ENCODE results near the gene PRKCA. TPM values are rescaled to one million over a fixed set of nuclear protein-coding genes. Genes with fewer than 3 reads are reported as not detected.

PRKCA gene
- total RNA-seq, 1 experiment from 2014 or later = 29.5 TPM

- TF ChIP-seq, protein P1, sequence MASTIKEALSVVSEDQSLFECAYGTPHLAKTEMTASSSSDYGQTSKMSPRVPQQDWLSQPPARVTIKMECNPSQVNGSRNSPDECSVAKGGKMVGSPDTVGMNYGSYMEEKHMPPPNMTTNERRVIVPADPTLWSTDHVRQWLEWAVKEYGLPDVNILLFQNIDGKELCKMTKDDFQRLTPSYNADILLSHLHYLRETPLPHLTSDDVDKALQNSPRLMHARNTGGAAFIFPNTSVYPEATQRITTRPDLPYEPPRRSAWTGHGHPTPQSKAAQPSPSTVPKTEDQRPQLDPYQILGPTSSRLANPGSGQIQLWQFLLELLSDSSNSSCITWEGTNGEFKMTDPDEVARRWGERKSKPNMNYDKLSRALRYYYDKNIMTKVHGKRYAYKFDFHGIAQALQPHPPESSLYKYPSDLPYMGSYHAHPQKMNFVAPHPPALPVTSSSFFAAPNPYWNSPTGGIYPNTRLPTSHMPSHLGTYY (CRISPR knock-in tag; IDR thresholded peaks at IDR 0.05) = no peak
- no peak for TF ChIP-seq IRF2 (CRISPR knock-in tag; IDR thresholded peaks at IDR 0.05; ENCODE audit: borderline replicate concordance, low read depth)
- no peak for TF ChIP-seq CREM (CRISPR knock-in tag; IDR thresholded peaks at IDR 0.05)
- TF ChIP-seq CREB1 (CRISPR knock-in tag; IDR thresholded peaks at IDR 0.05) = no peak
- TF ChIP-seq TCF7 (CRISPR knock-in tag; IDR thresholded peaks at IDR 0.05; ENCODE audit: low read depth) = no peak
- TF ChIP-seq FOXJ3 (CRISPR knock-in tag; IDR thresholded peaks at IDR 0.05; ENCODE audit: borderline replicate concordance) = no peak
- TF ChIP-seq ZNF396 (CRISPR knock-in tag; IDR thresholded peaks at IDR 0.05; ENCODE audit: borderline replicate concordance) = no peak
- no peak for TF ChIP-seq GTF2I (CRISPR knock-in tag; conservative IDR thresholded peaks at IDR 0.05)
Observed at GRCh38 chr17:66407864-66408263, 105.5 kb downstream of the PRKCA start (continued).

GRCh38 chr17:66411520-66411919 lies 109.1 kb downstream of the PRKCA start:
- no peaks in the 10 kb centered on the region for H3K36me3 Mint-ChIP-seq
- POLR2A ChIA-PET = no interaction called here

DNA sequence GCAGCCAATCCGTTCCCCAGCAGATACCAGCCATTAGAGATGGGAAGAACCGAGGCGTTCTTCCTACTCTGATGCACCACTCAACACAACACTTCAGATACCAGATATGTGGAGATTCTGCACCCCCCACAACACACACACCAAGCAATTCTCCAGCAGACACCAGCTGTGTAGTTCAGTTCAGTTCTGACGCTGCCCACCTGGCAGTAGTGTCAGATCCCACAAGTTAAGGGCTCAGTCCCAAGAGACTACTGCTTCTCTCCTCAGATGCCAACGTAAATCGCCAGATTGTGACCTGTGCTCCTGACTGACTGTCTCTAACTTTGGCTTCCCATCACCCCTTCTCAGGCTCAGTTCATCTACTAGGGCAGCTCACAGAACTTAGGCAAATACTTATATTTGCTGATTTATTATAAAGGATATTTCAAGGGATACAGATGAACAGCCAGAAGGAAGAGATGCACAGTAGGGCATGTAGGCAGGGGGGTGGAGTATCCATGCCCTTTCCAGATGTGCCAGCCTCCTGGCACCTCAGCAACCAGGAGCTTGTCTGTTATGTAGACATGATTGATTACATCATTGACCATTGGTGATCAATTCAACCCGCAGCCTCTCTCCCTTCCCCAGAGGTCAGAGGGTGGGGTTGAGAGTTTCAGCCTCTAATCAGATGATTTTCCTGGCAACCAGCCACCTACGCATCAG lies 110.6 kb downstream of the PRKCA start:
- Mint-ChIP-seq H3K27me3 (ENCODE audit: low read depth) (no peaks in the 10 kb centered on the region), H3K4me3 (no peak overlapping the region), H3K9me3 (no peaks in the 10 kb centered on the region), H3K27ac (no peak overlapping the region), H3K4me1 (peaks cover 10% of the 10 kb centered on the region; the same call in 1 of the 2 replicates), H3K36me3 (no peaks in the 10 kb centered on the region)
- CTCF ChIA-PET = interaction anchor here (1.0 to 1.4 kb wide), 2 partner anchors 103 to 211 kb away, joined by 3 to 4 read pairs; no protein-coding TSS in a partner anchor
- no peak for ATAC-seq
- no peak for DNase-seq (ENCODE audit: low spot score)
- POLR2A ChIA-PET = no interaction called here
- TF ChIP-seq SP1 (CRISPR knock-in tag; conservative IDR thresholded peaks at IDR 0.05) (no peak), JUN (CRISPR knock-in tag; IDR thresholded peaks at IDR 0.05) (no peak), ETV6 (CRISPR knock-in tag; IDR thresholded peaks at IDR 0.05) (no peak), TEAD1 (CRISPR knock-in tag; IDR thresholded peaks at IDR 0.05) (no peak), ZBTB21 (CRISPR knock-in tag; IDR thresholded peaks at IDR 0.05; ENCODE audit: borderline replicate concordance) (no peak), RORB (CRISPR knock-in tag; IDR thresholded peaks at IDR 0.05) (no peak), GABPB1 (CRISPR knock-in tag; IDR thresholded peaks at IDR 0.05) (no peak), ZNF232 (CRISPR knock-in tag; IDR thresholded peaks at IDR 0.05) (no peak), NR1H2 (CRISPR knock-in tag; IDR thresholded peaks at IDR 0.05) (no peak)
- TF ChIP-seq, protein P2, sequence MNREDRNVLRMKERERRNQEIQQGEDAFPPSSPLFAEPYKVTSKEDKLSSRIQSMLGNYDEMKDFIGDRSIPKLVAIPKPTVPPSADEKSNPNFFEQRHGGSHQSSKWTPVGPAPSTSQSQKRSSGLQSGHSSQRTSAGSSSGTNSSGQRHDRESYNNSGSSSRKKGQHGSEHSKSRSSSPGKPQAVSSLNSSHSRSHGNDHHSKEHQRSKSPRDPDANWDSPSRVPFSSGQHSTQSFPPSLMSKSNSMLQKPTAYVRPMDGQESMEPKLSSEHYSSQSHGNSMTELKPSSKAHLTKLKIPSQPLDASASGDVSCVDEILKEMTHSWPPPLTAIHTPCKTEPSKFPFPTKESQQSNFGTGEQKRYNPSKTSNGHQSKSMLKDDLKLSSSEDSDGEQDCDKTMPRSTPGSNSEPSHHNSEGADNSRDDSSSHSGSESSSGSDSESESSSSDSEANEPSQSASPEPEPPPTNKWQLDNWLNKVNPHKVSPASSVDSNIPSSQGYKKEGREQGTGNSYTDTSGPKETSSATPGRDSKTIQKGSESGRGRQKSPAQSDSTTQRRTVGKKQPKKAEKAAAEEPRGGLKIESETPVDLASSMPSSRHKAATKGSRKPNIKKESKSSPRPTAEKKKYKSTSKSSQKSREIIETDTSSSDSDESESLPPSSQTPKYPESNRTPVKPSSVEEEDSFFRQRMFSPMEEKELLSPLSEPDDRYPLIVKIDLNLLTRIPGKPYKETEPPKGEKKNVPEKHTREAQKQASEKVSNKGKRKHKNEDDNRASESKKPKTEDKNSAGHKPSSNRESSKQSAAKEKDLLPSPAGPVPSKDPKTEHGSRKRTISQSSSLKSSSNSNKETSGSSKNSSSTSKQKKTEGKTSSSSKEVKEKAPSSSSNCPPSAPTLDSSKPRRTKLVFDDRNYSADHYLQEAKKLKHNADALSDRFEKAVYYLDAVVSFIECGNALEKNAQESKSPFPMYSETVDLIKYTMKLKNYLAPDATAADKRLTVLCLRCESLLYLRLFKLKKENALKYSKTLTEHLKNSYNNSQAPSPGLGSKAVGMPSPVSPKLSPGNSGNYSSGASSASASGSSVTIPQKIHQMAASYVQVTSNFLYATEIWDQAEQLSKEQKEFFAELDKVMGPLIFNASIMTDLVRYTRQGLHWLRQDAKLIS (CRISPR knock-in tag; IDR thresholded peaks at IDR 0.05; ENCODE audit: borderline replicate concordance) = no peak
- TF ChIP-seq, protein P3, sequence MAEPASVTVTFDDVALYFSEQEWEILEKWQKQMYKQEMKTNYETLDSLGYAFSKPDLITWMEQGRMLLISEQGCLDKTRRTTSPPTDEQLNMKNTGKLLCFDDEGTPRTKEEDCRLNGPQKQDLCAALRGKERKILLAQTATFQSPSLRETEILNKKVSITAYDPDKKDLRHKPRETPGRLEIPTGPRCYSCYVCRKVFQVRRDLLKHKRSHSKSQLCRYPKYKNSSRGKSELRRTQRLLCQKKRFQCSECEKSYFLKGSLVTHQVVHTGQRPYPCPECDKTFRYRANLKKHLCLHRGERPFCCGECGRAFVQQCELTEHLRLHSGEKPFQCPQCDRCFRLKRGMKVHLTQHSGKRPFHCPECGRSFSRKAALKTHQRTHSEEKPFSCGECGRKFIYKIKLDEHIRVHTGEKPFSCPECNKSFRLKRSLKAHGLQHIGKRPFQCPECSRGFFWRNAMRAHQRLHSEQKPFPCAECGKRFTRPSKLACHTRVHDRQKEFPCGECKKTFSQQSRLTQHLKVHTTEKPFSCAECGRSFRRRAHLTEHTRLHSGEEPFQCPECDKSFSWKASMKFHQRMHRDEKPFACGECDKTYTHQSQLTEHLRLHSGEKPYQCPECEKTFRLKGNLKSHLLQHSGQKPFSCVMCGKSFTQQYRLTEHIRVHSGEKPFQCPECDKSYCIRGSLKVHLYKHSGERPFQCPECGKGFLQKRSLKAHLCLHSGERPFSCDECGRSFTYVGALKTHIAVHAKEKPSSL (CRISPR knock-in tag; conservative IDR thresholded peaks at IDR 0.05) = no peak
- TF ChIP-seq, protein P1 (CRISPR knock-in tag; IDR thresholded peaks at IDR 0.05) = no peak
- TF ChIP-seq, protein P4, sequence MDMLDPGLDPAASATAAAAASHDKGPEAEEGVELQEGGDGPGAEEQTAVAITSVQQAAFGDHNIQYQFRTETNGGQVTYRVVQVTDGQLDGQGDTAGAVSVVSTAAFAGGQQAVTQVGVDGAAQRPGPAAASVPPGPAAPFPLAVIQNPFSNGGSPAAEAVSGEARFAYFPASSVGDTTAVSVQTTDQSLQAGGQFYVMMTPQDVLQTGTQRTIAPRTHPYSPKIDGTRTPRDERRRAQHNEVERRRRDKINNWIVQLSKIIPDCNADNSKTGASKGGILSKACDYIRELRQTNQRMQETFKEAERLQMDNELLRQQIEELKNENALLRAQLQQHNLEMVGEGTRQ (CRISPR knock-in tag; IDR thresholded peaks at IDR 0.05) = no peak
- TF ChIP-seq, protein P5, sequence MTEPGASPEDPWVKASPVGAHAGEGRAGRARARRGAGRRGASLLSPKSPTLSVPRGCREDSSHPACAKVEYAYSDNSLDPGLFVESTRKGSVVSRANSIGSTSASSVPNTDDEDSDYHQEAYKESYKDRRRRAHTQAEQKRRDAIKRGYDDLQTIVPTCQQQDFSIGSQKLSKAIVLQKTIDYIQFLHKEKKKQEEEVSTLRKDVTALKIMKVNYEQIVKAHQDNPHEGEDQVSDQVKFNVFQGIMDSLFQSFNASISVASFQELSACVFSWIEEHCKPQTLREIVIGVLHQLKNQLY (CRISPR knock-in tag; IDR thresholded peaks at IDR 0.05) = no peak

More at GRCh38 chr17:66411520-66411919, 109.1 kb downstream of the PRKCA start:
- Mint-ChIP-seq H3K27me3 (ENCODE audit: low read depth) (no peaks in the 10 kb centered on the region), H3K4me1 (peaks cover 12% of the 10 kb centered on the region), H3K9me3 (no peaks in the 10 kb centered on the region), H3K4me3 (no peak overlapping the region), H3K27ac (no peak overlapping the region)
- ATAC-seq = no peak
- CTCF ChIA-PET = interaction anchor here (1.4 kb wide), 1 partner anchor 101 kb away, joined by 4 read pairs; no protein-coding TSS in a partner anchor
- no peak for TF ChIP-seq GRHL2 (CRISPR knock-in tag; IDR thresholded peaks at IDR 0.05; ENCODE audit: insufficient replicate concordance, severe bottlenecking)
- DNase-seq (ENCODE audit: low spot score) = no peak

Data from WTC11 (cell line).